CD4-positive, CD25-positive, alpha-beta regulatory T cell (primary cell): Measurements from ENCODE around the gene FOXN3. TPM values are rescaled to one million over a fixed set of nuclear protein-coding genes. Genes with fewer than 3 reads are reported as not detected.

Experiments
- ATAC-seq, 2 donors: fragments of 150-1000 bp; cut with Tn5 transposase; one replicate each; pipeline ENCODE4 v1.10.0; 2021; ENCODE audit warnings: low read depth in 2 of 2, moderate number of reproducible peaks in 2 of 2, moderate library complexity in 1 of 2
- DNase-seq, 3 donors: peaks; one replicate each; pipeline versions ENCODE4 v3.0.0 to v3.0.0-alpha.2; 2012 to 2022; ENCODE audit warnings: mixed read lengths in 1 of 3
- H3K27ac ChIP-seq: one replicate; pipeline ENCODE4 v1.7.0; 2013; ENCODE audit warnings: mild to moderate bottlenecking, low read length; ENCODE audit not compliant: insufficient read depth, poor library complexity, severe bottlenecking
- H3K27me3 ChIP-seq: one replicate; pipeline ENCODE4 v1.7.0; 2013; ENCODE audit warnings: low read length; ENCODE audit not compliant: control insufficient read depth, insufficient read depth
- H3K36me3 ChIP-seq: one replicate; pipeline ENCODE4 v1.7.0; 2013; ENCODE audit warnings: mild to moderate bottlenecking, low read length, moderate library complexity; ENCODE audit not compliant: control insufficient read depth, insufficient read depth
- H3K4me1 ChIP-seq: 2 replicates; pipeline ENCODE4 v1.7.0; 2013; ENCODE audit warnings: mild to moderate bottlenecking, low read length; ENCODE audit not compliant: insufficient read depth, control insufficient read depth, poor library complexity, severe bottlenecking
- H3K4me3 ChIP-seq: one replicate; pipeline ENCODE4 v1.7.0; 2013; ENCODE audit warnings: low read depth, mild to moderate bottlenecking, low read length, moderate library complexity
- H3K9me3 ChIP-seq, 2 experiments: 1 replicate in 1 of 2; 2 replicates in 1 of 2; pipeline ENCODE4 v1.7.0; 2013; ENCODE audit warnings: low read length in 2 of 2, mild to moderate bottlenecking in 1 of 2, moderate library complexity in 1 of 2; ENCODE audit not compliant: control insufficient read depth in 2 of 2
- H3K27ac Mint-ChIP-seq, 3 donors: one replicate each; pipeline ENCODE4 v1.8.0; 2020 to 2022; ENCODE audit warnings: mild to moderate bottlenecking in 3 of 3, mixed read lengths in 3 of 3, moderate library complexity in 2 of 3
- H3K27me3 Mint-ChIP-seq: one replicate; pipeline ENCODE4 v1.8.0; 2022; ENCODE audit warnings: mild to moderate bottlenecking, mixed read lengths
- H3K36me3 Mint-ChIP-seq: one replicate; pipeline ENCODE4 v1.8.0; 2020; ENCODE audit warnings: mixed read lengths
- H3K4me1 Mint-ChIP-seq, 4 donors: one replicate each; pipeline ENCODE4 v1.8.0; 2020 to 2022; ENCODE audit warnings: mixed read lengths in 4 of 4, mild to moderate bottlenecking in 1 of 4
- H3K4me3 Mint-ChIP-seq, 4 donors: one replicate each; pipeline ENCODE4 v1.8.0; 2020 to 2022; ENCODE audit warnings: mild to moderate bottlenecking in 4 of 4, mixed read lengths in 4 of 4, moderate library complexity in 3 of 4
- H3K9me3 Mint-ChIP-seq, 7 donors: one replicate each; pipeline ENCODE4 v1.8.0; 2020 to 2022; ENCODE audit warnings: mixed read lengths in 7 of 7, mild to moderate bottlenecking in 3 of 7, moderate library complexity in 2 of 7
- polyA plus RNA-seq, 4 donors: library from polyadenylated mRNA; unstranded; fragments of 300-500 nt; fragmentation: Illumina TruSeq; gene quantifications; one replicate each; pipeline ENCODE4 v1.2.3, GENCODE V29; 2021
- total RNA-seq: library from RNA; stranded (reverse); gene quantifications from one replicate; pipeline ENCODE4 v1.2.3, GENCODE V29; 2022

FOXN3 gene
- total and polyA plus RNA-seq, 5 donors from 2014 or later, result 108 to 203 (median 111) TPM

DNA sequence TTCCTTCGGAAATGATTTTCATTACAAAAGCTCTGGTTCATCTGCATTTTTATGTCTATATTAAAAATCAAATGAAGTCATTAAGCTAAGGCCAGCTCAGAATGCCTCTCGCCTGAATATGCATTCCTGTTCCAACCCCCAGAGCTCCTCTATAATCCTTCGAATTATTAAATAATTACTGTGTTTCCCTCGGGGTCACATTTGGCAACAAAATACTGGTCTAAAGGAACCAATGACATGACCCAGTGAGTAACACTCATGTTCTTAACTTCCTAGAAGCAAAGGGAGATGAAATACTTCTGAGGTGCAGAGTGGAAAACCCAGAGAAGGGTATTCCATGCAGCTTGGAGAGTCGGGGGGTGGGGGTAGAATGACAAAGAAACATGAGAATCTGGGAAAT is 68.3 kb downstream of the FOXN3 start:
- H3K27ac Mint-ChIP-seq, result peak overlapping the region in 1 of 3 donors; percentile 13
- no peak overlapping the region for H3K4me3 Mint-ChIP-seq
- H3K36me3 Mint-ChIP-seq, result peaks cover 43% of the 10 kb centered on the region
- Histone ChIP-seq H3K36me3 (peaks cover 29% of the 10 kb centered on the region), H3K27me3 (no peaks in the 10 kb centered on the region), H3K27ac (no peak overlapping the region), H3K4me1 (peaks cover 29% of the 10 kb centered on the region), H3K4me3 (no peak overlapping the region), H3K9me3 (no peaks in the 10 kb centered on the region)
- DNase-seq, result no peak
- ATAC-seq, result no peak
- no peaks in the 10 kb centered on the region for H3K27me3 Mint-ChIP-seq
- H3K4me1 Mint-ChIP-seq, result peaks cover 26 to 70% (median 52%) of the 10 kb centered on the region in 4 donors
- H3K9me3 Mint-ChIP-seq, result no peaks in the 10 kb centered on the region

DNA sequence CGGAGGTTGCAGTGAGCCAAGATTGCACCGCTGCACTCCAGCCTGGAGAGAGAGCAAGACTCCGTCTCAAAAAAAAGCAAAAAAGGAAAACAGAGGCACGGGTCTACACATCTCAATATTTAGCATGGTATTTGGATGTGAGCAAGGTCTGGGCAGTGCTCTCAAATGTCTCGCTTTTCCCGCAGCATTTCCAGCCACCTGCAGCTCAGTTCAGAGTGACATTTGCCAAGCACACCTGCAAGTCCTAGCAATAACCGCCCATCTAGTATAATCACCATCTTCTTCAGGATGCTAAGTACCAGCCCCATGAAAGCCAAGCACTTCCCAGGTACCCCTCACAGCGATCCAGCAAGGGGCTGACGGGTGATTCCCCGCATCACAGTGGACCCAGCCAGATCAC is 69.1 kb downstream of the FOXN3 start:
- Mint-ChIP-seq H3K9me3 (no peaks in the 10 kb centered on the region), H3K4me1 (peaks cover 22 to 65% (median 47%) of the 10 kb centered on the region in 4 donors), H3K27ac (peak overlapping the region in 1 of 3 donors; percentile 14), H3K27me3 (no peaks in the 10 kb centered on the region), H3K4me3 (no peak overlapping the region), H3K36me3 (peaks cover 43% of the 10 kb centered on the region)
- Histone ChIP-seq H3K27ac (no peak overlapping the region), H3K36me3 (peaks cover 29% of the 10 kb centered on the region), H3K4me1 (peaks cover 29% of the 10 kb centered on the region), H3K27me3 (no peaks in the 10 kb centered on the region), H3K4me3 (no peak overlapping the region), H3K9me3 (no peaks in the 10 kb centered on the region)
- no peak for DNase-seq
- no peak for ATAC-seq

- Mint-ChIP-seq H3K36me3 (peaks cover 46% of the 10 kb centered on the region), H3K4me3 (no peak overlapping the region), H3K9me3 (no peaks in the 10 kb centered on the region), H3K4me1 (peaks cover 13 to 60% (median 32%) of the 10 kb centered on the region in 4 donors), H3K27me3 (no peaks in the 10 kb centered on the region), H3K27ac (no peak overlapping the region)
- no peaks in the 10 kb centered on the region for H3K27me3 ChIP-seq
- H3K27ac ChIP-seq, result no peak overlapping the region
- peaks cover 4% of the 10 kb centered on the region for H3K4me1 ChIP-seq
- DNase-seq, result no peak
- H3K36me3 ChIP-seq, result peaks cover 26% of the 10 kb centered on the region
- no peak for ATAC-seq
- H3K9me3 ChIP-seq, result no peaks in the 10 kb centered on the region
- no peak overlapping the region for H3K4me3 ChIP-seq
These were observed 72.1 kb downstream of the FOXN3 start for GRCh38 chr14:89344920-89345254.

DNA sequence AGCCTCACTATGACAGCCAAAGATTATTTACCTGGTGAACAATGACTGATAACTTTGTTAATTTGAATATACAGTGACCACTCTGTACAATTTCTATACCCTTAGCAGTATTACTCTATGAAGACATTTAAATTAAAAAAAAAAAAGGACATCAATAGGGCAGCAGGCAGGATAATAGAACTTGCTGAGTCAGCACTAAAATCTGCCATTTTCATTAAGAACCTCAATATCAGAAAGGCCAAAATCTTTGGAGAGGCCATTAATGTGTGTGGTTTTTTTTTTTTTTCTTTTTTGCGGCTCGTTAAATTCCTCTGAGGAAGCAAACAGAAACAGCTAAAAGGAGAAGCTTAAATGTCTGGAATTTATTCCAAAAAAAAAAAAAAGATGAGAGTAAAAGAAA is 73.7 kb downstream of the FOXN3 start:
- ATAC-seq (no peak), DNase-seq (no peak)
- H3K9me3 ChIP-seq, result no peaks in the 10 kb centered on the region
- H3K36me3 ChIP-seq, result peaks cover 12% of the 10 kb centered on the region
- H3K4me3 Mint-ChIP-seq, result peak overlapping the region in 1 of 4 donors; percentile 8
- no peak overlapping the region for H3K27ac ChIP-seq
- no peaks in the 10 kb centered on the region for H3K27me3 ChIP-seq
- no peaks in the 10 kb centered on the region for H3K27me3 Mint-ChIP-seq
- no peak overlapping the region for H3K4me3 ChIP-seq
- H3K27ac Mint-ChIP-seq, result no peak overlapping the region
- peaks cover 4% of the 10 kb centered on the region for H3K4me1 ChIP-seq
- H3K4me1 Mint-ChIP-seq, result peaks cover 10 to 61% (median 24%) of the 10 kb centered on the region in 4 donors
- H3K36me3 Mint-ChIP-seq, result peaks cover 38% of the 10 kb centered on the region
- no peaks in the 10 kb centered on the region for H3K9me3 Mint-ChIP-seq

DNA sequence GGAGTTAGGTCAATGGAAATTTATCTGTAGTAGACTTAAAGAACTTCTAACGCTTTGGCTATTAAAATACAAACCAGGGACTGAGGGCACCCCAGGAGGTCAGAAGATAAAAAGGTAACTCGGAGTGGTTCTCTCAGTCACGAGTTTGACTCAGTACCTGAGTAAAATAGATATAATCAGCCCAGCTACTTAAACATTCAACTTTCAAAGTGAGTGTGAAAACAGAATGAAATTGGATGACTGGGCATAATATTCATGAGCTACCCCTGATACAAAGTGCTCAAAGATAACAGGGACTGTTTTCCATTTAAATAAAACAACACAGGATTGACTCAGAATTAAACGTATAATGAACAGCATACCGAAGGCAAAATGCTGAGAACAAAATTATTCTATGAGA is 75.0 kb downstream of the FOXN3 start:
- Histone ChIP-seq H3K9me3 (no peaks in the 10 kb centered on the region), H3K4me1 (peaks cover 4% of the 10 kb centered on the region), H3K27ac (no peak overlapping the region), H3K36me3 (peaks cover 4% of the 10 kb centered on the region), H3K4me3 (no peak overlapping the region), H3K27me3 (no peaks in the 10 kb centered on the region)
- Mint-ChIP-seq H3K36me3 (peaks cover 32% of the 10 kb centered on the region), H3K4me1 (peaks cover 13 to 67% (median 24%) of the 10 kb centered on the region in 4 donors), H3K27me3 (no peaks in the 10 kb centered on the region), H3K27ac (no peak overlapping the region), H3K9me3 (no peaks in the 10 kb centered on the region), H3K4me3 (no peak overlapping the region)
- peak in 1 of 3 donors; percentile 31 for DNase-seq
- ATAC-seq, result no peak

DNA sequence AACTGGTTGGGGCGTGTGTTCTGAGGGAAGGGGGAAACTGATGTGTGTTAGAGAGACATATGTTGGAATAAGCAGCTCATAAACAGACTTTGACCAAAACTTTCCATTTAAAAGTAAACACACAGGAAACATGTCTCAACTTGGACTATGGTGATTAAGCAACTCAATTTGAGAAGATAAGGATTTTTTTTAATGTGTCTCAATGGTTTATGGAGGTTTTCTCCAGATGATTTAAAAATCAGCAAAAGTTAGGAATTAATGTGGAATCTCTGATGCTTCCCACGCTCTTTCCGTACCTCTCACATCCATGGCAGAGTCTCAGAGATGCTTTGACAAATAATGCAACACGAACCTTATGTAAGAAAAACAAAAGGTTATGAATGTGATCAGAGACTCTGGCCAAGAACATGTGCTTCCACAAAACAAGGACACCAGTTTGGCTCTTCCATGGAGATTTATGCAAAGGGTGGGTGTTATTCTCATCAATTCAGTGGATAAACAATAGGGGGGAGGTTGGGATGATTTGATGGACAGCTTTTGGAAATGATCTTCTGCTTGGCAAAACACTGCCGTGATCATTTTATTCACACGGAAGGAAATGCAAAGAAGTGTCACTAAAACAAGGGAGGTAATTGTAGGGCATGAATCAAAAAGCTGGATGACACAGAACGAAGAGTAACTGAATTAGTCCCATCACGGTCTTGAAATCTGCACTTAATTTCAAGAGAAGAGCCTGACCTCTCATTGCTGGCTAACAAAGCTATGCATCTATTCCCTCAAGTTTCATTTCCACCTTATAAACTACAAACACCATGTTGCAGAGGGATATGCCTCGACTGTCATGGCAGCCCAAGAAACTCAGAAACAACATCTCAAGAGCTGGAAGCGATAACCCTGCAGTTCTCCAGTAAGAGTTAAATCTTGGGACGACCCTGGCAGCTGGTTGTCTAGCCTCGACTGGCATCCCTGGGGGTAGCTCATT is 76.5 kb downstream of the FOXN3 start:
- Mint-ChIP-seq H3K36me3 (peaks cover 30% of the 10 kb centered on the region), H3K9me3 (no peaks in the 10 kb centered on the region), H3K4me1 (peaks cover 24 to 75% (median 34%) of the 10 kb centered on the region in 4 donors), H3K27ac (peak overlapping the region in 2 of 3 donors; percentile 7 to 10), H3K4me3 (no peak overlapping the region), H3K27me3 (no peaks in the 10 kb centered on the region)
- DNase-seq (no peak), ATAC-seq (no peak)
- H3K4me3 ChIP-seq, result no peak overlapping the region
- peaks cover 4% of the 10 kb centered on the region for H3K4me1 ChIP-seq
- no peaks in the 10 kb centered on the region for H3K27me3 ChIP-seq
- H3K27ac ChIP-seq, result no peak overlapping the region
- H3K9me3 ChIP-seq, result no peaks in the 10 kb centered on the region
- H3K36me3 ChIP-seq, result peaks cover 2% of the 10 kb centered on the region

GRCh38 chr14:89339579-89339978 is 77.5 kb downstream of the FOXN3 start:
- Mint-ChIP-seq H3K4me1 (peaks cover 24 to 69% (median 34%) of the 10 kb centered on the region in 4 donors), H3K9me3 (no peaks in the 10 kb centered on the region), H3K36me3 (peaks cover 24% of the 10 kb centered on the region), H3K27me3 (no peaks in the 10 kb centered on the region), H3K4me3 (no peak overlapping the region), H3K27ac (peak overlapping the region in 2 of 3 donors; percentile 7 to 69)
- Histone ChIP-seq H3K9me3 (no peaks in the 10 kb centered on the region), H3K4me3 (no peak overlapping the region), H3K27me3 (no peaks in the 10 kb centered on the region), H3K4me1 (peaks cover 4% of the 10 kb centered on the region), H3K36me3 (peaks cover 2% of the 10 kb centered on the region), H3K27ac (no peak overlapping the region)
- ATAC-seq (no peak), DNase-seq (no peak)
